RWPE2 (cell line): Measurements from ENCODE around the gene CRLF3.
A peak's percentile ranks its signal among the peaks of the same experiment; 100 is the strongest.

Source experiments
- ATAC-seq: fragments of 200-7000 bp; cut with Tn5 transposase; 3 replicates; pipeline ENCODE4 v1.9.1; 2021; ENCODE audit warnings: low read depth
- DNase-seq: peaks from one replicate; pipeline ENCODE4 v3.0.0-alpha.2; 2020; ENCODE audit warnings: low spot score
- H3K27ac ChIP-seq: fragments of 450-650 bp; 2 replicates; pipeline ENCODE4 v1.5.1; 2017; ENCODE audit warnings: mild to moderate bottlenecking; ENCODE audit not compliant: poor library complexity, severe bottlenecking
- H3K27me3 ChIP-seq: fragments of 250-450 bp; sonication (Bioruptor Pico); 2 replicates; pipeline ENCODE4 v1.5.1; 2021; ENCODE audit warnings: mild to moderate bottlenecking, moderate library complexity; ENCODE audit not compliant: insufficient read depth, poor library complexity, severe bottlenecking
- H3K36me3 ChIP-seq: fragments of 250-450 bp; sonication (Bioruptor Pico); 2 replicates; pipeline ENCODE4 v1.5.1; 2020; ENCODE audit warnings: low read depth, mild to moderate bottlenecking, moderate library complexity
- H3K4me1 ChIP-seq: fragments of 250-450 bp; sonication (Bioruptor Pico); 2 replicates; pipeline ENCODE4 v1.5.1; 2021; ENCODE audit warnings: mild to moderate bottlenecking, moderate library complexity; ENCODE audit not compliant: insufficient read depth, poor library complexity, severe bottlenecking
- H3K4me3 ChIP-seq: fragments of 250-450 bp; sonication (Bioruptor Pico); 2 replicates; pipeline ENCODE4 v1.5.1; 2021; ENCODE audit warnings: mild to moderate bottlenecking, moderate library complexity; ENCODE audit not compliant: severe bottlenecking
- H3K9me3 ChIP-seq: fragments of 250-450 bp; sonication (Bioruptor Pico); 2 replicates; pipeline ENCODE4 v1.5.1; 2021; ENCODE audit warnings: mild to moderate bottlenecking, moderate library complexity; ENCODE audit not compliant: severe bottlenecking
- TF ChIP-seq, protein P1 (sequence below): fragments of 450-650 bp; IDR thresholded peaks from one replicate; pipeline ENCODE4 v1.5.1; 2017; ENCODE audit warnings: mild to moderate bottlenecking, moderate library complexity; ENCODE audit not compliant: poor library complexity, severe bottlenecking

Gene CRLF3, protein sequence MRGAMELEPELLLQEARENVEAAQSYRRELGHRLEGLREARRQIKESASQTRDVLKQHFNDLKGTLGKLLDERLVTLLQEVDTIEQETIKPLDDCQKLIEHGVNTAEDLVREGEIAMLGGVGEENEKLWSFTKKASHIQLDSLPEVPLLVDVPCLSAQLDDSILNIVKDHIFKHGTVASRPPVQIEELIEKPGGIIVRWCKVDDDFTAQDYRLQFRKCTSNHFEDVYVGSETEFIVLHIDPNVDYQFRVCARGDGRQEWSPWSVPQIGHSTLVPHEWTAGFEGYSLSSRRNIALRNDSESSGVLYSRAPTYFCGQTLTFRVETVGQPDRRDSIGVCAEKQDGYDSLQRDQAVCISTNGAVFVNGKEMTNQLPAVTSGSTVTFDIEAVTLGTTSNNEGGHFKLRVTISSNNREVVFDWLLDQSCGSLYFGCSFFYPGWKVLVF

DNA sequence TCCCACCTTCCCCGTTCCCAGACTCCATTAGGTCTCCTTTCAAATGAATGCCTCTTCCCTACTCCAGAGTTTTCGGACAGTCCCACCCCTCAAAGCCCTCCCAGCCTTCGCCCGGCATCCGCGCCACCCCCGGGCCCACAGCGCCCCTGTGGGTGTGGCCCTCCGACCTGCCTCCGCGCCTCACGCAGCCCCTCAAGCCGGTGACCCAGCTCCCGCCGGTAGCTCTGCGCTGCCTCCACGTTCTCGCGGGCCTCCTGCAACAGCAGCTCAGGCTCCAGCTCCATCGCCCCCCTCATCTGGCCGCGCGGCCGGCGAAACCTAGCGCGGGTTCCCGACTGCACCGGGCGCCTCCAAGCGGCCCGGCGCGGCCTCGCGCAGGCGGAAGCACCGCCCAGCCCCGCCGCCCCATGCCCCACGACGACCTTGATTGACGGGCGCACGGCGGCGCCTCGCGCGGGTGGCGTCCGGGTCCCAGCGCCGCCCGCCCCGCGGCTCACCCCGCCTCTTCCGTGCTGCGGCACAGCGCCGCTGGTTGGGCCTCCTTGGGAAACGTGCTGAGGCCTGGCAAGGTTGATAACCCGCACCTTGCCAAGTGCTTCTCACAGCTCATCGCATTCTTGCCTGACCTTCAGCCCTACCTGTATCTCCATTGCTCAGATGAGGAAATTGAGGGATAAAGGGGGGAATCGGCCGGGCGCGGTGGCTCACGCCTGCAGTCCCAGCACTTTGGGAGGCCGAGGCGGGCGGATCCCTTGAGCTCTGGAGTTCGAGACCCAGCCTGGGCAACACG lies at the start of gene CRLF3:
Gene CRLF3, minus strand, starts transcription at position 337 of the 790 bp plus-strand sequence. Its CDS starts 41 bp downstream, at position 296.
- Histone ChIP-seq H3K4me1 (peaks cover 31% of the 10 kb centered on the region), H3K36me3 (peaks cover 4% of the 10 kb centered on the region; the same call in 1 of the 2 replicates), H3K27ac (peak within 1 kb of the TSS; percentile 42), H3K27me3 (no peaks in the 10 kb centered on the region), H3K4me3 (peak within 1 kb of the TSS; percentile 67), H3K9me3 (no peaks in the 10 kb centered on the region)
- DNase-seq: peak; percentile 86
- ATAC-seq: peak; percentile 93
- TF ChIP-seq, protein P1, sequence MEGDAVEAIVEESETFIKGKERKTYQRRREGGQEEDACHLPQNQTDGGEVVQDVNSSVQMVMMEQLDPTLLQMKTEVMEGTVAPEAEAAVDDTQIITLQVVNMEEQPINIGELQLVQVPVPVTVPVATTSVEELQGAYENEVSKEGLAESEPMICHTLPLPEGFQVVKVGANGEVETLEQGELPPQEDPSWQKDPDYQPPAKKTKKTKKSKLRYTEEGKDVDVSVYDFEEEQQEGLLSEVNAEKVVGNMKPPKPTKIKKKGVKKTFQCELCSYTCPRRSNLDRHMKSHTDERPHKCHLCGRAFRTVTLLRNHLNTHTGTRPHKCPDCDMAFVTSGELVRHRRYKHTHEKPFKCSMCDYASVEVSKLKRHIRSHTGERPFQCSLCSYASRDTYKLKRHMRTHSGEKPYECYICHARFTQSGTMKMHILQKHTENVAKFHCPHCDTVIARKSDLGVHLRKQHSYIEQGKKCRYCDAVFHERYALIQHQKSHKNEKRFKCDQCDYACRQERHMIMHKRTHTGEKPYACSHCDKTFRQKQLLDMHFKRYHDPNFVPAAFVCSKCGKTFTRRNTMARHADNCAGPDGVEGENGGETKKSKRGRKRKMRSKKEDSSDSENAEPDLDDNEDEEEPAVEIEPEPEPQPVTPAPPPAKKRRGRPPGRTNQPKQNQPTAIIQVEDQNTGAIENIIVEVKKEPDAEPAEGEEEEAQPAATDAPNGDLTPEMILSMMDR: peak; percentile 85

DNA sequence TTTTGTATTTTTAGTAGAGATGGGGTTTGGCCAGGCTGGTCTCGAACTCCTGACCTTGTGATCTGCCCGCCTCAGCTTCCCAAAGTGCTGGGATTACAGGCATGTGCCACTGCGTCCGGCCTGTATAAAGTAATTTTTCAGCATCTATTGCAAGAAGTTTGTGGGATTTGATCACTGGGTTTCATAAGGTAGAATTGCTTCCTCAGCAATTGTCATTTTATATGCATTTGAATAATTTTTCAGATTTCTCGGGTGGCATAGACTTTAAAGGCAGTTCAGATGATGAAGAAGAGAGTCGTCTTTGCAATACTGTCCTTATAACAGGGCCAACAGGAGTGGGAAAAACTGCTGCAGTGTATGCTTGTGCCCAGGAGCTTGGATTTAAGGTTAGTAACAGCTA lies 44.5 kb upstream of the CRLF3 start:
- Histone ChIP-seq H3K27me3 (no peaks in the 10 kb centered on the region), H3K4me3 (no peak overlapping the region), H3K36me3 (peaks cover 75% of the 10 kb centered on the region), H3K4me1 (no peaks in the 10 kb centered on the region), H3K9me3 (no peaks in the 10 kb centered on the region), H3K27ac (no peak overlapping the region)
- TF ChIP-seq, protein P1: no peak
- ATAC-seq (no peak), DNase-seq (no peak)

DNA sequence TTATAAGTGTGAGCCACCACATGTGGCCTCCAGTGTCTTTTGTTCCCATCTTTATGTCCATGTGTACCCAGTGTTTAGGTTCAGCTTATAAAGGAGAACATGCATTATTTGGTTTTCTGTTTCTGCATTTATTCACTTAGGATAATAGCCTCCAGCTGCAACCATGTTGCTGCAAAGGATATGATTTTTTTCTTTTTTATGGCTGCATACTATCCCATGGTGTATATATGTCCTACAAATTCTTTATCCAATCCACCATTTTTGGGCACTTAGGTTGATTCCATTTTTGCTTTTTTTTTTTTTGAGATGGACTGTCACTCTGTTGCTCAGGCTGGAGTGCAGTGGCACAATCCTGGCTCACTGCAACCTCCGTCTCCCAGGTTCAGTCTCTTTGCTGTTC lies 40.1 kb upstream of the CRLF3 start:
- Histone ChIP-seq H3K27me3 (no peaks in the 10 kb centered on the region), H3K4me1 (no peaks in the 10 kb centered on the region), H3K4me3 (no peak overlapping the region), H3K9me3 (no peaks in the 10 kb centered on the region), H3K36me3 (peaks cover 72% of the 10 kb centered on the region), H3K27ac (no peak overlapping the region)
- ATAC-seq (no peak), DNase-seq (no peak)
- TF ChIP-seq, protein P1: no peak

DNA sequence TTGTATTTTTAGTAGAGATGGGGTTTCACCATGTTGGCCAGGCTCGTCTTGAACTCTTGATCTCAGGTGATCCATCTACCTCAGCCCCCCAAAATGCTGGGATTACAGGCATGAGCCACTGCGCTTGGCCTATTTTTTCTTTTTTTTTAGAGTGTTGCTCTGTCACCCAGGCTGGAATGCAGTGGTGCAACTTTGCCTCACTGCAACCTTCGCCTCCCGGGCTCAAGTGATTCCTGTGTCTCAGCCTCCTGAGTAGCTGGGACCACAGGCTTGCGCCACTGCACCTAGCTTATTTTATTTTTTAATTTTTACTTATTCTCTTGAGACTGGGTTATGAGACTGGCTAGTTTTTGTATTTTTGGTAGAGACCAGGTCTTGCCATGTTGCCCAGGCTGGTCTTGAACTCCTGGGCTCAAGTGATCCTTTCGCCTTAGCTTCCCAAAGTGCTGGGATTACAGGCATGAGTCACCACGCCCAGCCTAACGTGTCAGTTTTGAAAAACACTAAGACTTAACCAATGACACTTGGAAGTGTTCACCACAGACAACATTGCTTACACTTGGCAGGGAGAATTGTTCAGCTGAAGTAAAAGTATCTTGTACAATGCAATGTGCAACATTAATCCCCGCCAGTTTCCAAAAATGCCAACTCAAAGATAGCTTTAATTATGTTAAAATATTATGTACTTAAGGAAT lies 34.2 kb upstream of the CRLF3 start:
- no peak overlapping the region for H3K27ac ChIP-seq
- TF ChIP-seq, protein P1: no peak
- no peaks in the 10 kb centered on the region for H3K9me3 ChIP-seq
- ATAC-seq (no peak), DNase-seq (no peak)
- H3K27me3 ChIP-seq: no peaks in the 10 kb centered on the region
- no peak overlapping the region for H3K4me3 ChIP-seq
- no peaks in the 10 kb centered on the region for H3K4me1 ChIP-seq
- peaks cover 80% of the 10 kb centered on the region for H3K36me3 ChIP-seq
